Esophagus squamous epithelium (tissue), 5 donors: ENCODE results near the gene RFTN1. TPM values are rescaled to one million over a fixed set of nuclear protein-coding genes. Genes with fewer than 3 reads are reported as not detected.
A peak's percentile ranks its signal among the peaks of the same experiment; 100 is the strongest.

Source experiments
- DNase-seq: peaks from one replicate; lab custom pipeline; 2025; lab: John Stamatoyannopoulos, UW
- H3K27ac ChIP-seq, 4 donors: fragments of 200-600 bp; sonication (generic); one replicate each; pipeline ENCODE4 v1.5.1; 2016 to 2019; ENCODE audit warnings: mild to moderate bottlenecking in 1 of 4
- H3K27me3 ChIP-seq, 4 donors: fragments of 200-600 bp; sonication (generic); 1 replicate in 3 of 4; 2 replicates in 1 of 4; pipeline versions ENCODE4 v1.5.1 to v1.6.0; 2017 to 2021; ENCODE audit warnings: antibody characterized with exemption in 1 of 4
- H3K36me3 ChIP-seq, 3 donors: fragments of 200-600 bp; sonication (generic); one replicate each; pipeline ENCODE4 v1.5.1; 2016 to 2019
- H3K4me1 ChIP-seq, 3 donors: fragments of 200-600 bp; sonication (generic); one replicate each; pipeline ENCODE4 v1.5.1; 2017 to 2019
- H3K4me3 ChIP-seq, 4 donors: fragments of 200-600 bp; sonication (generic); 1 replicate in 3 of 4; 2 replicates in 1 of 4; pipeline ENCODE4 v1.5.1; 2016 to 2019; ENCODE audit warnings: mild to moderate bottlenecking in 2 of 4, moderate library complexity in 1 of 4
- H3K9me3 ChIP-seq, 3 donors: fragments of 200-600 bp; sonication (generic); one replicate each; pipeline ENCODE4 v1.5.1; 2016 to 2019
- CTCF ChIP-seq, 6 experiments: fragments of 450-650 bp in 4 of 6; fragments of 200-600 bp in 2 of 6; sonication (generic) in 2 of 6; IDR thresholded peaks; one replicate each; pipeline ENCODE4 v1.5.1; 2016 to 2019; ENCODE audit warnings: antibody characterized with exemption in 6 of 6, mild to moderate bottlenecking in 4 of 6, moderate library complexity in 4 of 6
- POLR2A ChIP-seq, 4 donors: fragments of 450-650 bp; IDR thresholded peaks; one replicate each; pipeline ENCODE4 v1.6.1; 2017; ENCODE audit warnings: antibody characterized with exemption in 4 of 4, mild to moderate bottlenecking in 4 of 4, moderate library complexity in 3 of 4
- WGBS, 2 donors: methylation state at CpG; one replicate each; pipeline ENCODE4 v1.1.5; 2018; 5-methylcytosine and 5-hydroxymethylcytosine counted together
- intact Hi-C: fragments of 100-400 bp; cut with DNase I; formaldehyde crosslinking; loops from one replicate; pipeline ENCODE4 v1.15.0; 2022
- total RNA-seq, 4 donors: library from RNA; depleted of rRNA; stranded (reverse); fragments of >200 nt; gene quantifications; one replicate each; pipeline ENCODE4 v1.1.0, GENCODE V29; 2016
- donor health status: DM: yes; HTN: yes; CAD: no.

The RFTN1 gene
- total RNA-seq, 4 donors from 2014 or later: 5.0 to 22.7 (median 12.4) TPM

GRCh38 chr3:16402451-16402850 lies 111.0 kb downstream of the RFTN1 start:
- DNase-seq: no peak
- intact Hi-C loops: no loop called here

DNA sequence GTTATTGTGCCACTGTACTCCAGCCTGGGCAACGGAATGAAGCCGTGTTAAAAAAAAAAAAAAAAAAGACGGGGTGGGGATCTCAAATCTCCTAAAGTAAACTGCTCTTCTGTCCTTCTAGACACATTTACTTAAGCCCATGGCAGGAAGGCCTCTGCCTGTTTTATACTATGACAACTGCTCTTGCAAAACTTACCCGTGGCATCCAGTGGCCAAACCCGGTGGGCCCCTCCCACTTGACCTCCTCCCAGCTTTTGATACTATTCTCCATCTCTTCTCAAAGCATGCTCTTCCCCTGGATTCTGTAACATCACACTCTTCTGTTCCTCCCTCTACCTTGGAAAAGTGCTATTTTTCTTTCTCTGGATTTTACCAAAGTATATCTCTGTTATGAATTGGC lies 112.2 kb downstream of the RFTN1 start:
- WGBS, 2 donors: 70 to 77% methylated on average over 5 of the region's 5 CpGs
- intact Hi-C loops: no loop called here
- peak overlapping the region in 3 of 4 donors; percentile 62 to 78 (median 71) for H3K27ac ChIP-seq

More at GRCh38 chr3:16402451-16402850, 111.0 kb downstream of the RFTN1 start:
- Histone ChIP-seq H3K4me3 (no peak overlapping the region), H3K27me3 (no peaks in the 10 kb centered on the region), H3K9me3 (no peaks in the 10 kb centered on the region), H3K36me3 (no peaks in the 10 kb centered on the region), H3K27ac (no peak overlapping the region), H3K4me1 (peaks cover 4 to 38% (median 22%) of the 10 kb centered on the region in 3 donors)
- no peak for TF ChIP-seq CTCF (IDR thresholded peaks at IDR 0.05)
- 73 to 84% methylated on average over 4 to 6 of the region's 6 CpGs for WGBS, 2 donors

GRCh38 chr3:16400106-16400931 lies 113.2 kb downstream of the RFTN1 start:
- WGBS, 2 donors: 82 to 85% methylated on average over 9 of the region's 11 CpGs
- no peaks in the 10 kb centered on the region for H3K27me3 ChIP-seq
- H3K36me3 ChIP-seq: no peaks in the 10 kb centered on the region
- peaks cover 4 to 38% (median 22%) of the 10 kb centered on the region in 3 donors for H3K4me1 ChIP-seq
- intact Hi-C loops: no loop called here
- TF ChIP-seq POLR2A (IDR thresholded peaks at IDR 0.05) (no peak), CTCF (IDR thresholded peaks at IDR 0.05) (no peak)
- H3K9me3 ChIP-seq: no peaks in the 10 kb centered on the region
- DNase-seq: no peak
- H3K4me3 ChIP-seq: no peak overlapping the region
- H3K27ac ChIP-seq: peak overlapping the region; percentile 34 to 78 (median 66)

More for the DNA sequence above, 112.2 kb downstream of the RFTN1 start:
- no peak for TF ChIP-seq CTCF (IDR thresholded peaks at IDR 0.05)
- no peak for TF ChIP-seq POLR2A (IDR thresholded peaks at IDR 0.05)
- Histone ChIP-seq H3K27me3 (no peaks in the 10 kb centered on the region), H3K4me3 (no peak overlapping the region), H3K36me3 (no peaks in the 10 kb centered on the region), H3K4me1 (peaks cover 4 to 38% (median 22%) of the 10 kb centered on the region in 3 donors), H3K9me3 (no peaks in the 10 kb centered on the region)
- DNase-seq: no peak

DNA sequence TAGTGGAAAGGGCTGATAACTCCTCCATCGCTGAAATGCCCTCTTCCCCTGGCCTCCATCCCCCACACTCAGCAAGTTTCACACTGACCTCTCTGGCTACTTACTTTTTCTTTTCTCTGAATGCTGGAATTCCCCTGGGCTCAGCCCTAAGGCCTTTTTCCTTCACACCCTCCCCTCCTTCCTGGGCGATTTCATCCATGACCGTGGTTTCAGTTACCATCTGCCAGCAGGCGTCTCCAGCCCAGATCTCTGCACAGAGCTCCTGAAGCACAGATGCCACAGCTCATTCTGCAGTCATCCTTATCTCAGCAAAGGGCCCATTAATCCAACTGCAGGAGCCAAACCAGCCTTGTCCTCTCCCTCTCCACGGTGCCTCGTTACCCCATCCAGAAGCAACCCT lies 114.0 kb downstream of the RFTN1 start:
- H3K4me3 ChIP-seq: no peak overlapping the region
- peaks cover 4 to 38% (median 22%) of the 10 kb centered on the region in 3 donors for H3K4me1 ChIP-seq
- no peak for DNase-seq
- no peak for TF ChIP-seq CTCF (IDR thresholded peaks at IDR 0.05)
- TF ChIP-seq POLR2A (IDR thresholded peaks at IDR 0.05): no peak
- intact Hi-C loops: no loop called here
- H3K27me3 ChIP-seq: no peaks in the 10 kb centered on the region
- H3K9me3 ChIP-seq: no peaks in the 10 kb centered on the region
- H3K27ac ChIP-seq: peak overlapping the region in 3 of 4 donors; percentile 62 to 78 (median 71)
- no peaks in the 10 kb centered on the region for H3K36me3 ChIP-seq
- WGBS, 2 donors: 54 to 59% methylated on average over 6 of the region's 6 CpGs

DNA sequence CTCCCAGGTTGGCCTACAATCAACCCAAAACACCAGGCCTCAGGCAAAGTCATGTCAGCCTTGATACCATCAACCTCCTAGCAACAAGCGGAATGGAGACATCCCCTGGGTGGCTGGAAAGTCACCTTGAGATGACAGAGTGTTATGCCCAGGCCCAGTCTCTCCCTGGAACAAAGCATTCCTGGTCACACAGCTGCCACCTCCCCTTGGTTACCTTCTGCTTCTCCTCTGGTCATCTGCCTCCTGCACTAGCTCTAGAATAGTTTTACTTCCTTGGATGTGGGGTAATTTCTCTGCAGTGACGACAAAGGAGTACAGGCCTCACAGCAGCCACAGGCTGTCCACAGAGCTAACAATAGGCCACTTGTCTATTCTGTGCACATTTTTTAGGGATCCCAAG lies 114.9 kb downstream of the RFTN1 start:
- intact Hi-C loops: no loop called here
- 53 to 89% methylated on average over 1 to 2 of the region's 2 CpGs for WGBS, 2 donors
- TF ChIP-seq CTCF (IDR thresholded peaks at IDR 0.05) (no peak), POLR2A (IDR thresholded peaks at IDR 0.05) (no peak)

More for the DNA sequence above, 114.9 kb downstream of the RFTN1 start:
- Histone ChIP-seq H3K27ac (peak overlapping the region in 3 of 4 donors; percentile 31 to 71 (median 57)), H3K36me3 (no peaks in the 10 kb centered on the region), H3K4me1 (peaks cover 4 to 38% (median 22%) of the 10 kb centered on the region in 3 donors), H3K4me3 (no peak overlapping the region), H3K9me3 (no peaks in the 10 kb centered on the region), H3K27me3 (no peaks in the 10 kb centered on the region)
- DNase-seq: no peak
